Heart left ventricle (tissue), 16 donors: Measurements from ENCODE around the gene CD63. TPM values are rescaled to one million over a fixed set of nuclear protein-coding genes. Genes with fewer than 3 reads are reported as not detected.
A peak's percentile ranks its signal among the peaks of the same experiment; 100 is the strongest.

ENCODE experiments used
- ATAC-seq, 4 donors: fragments of 200-7000 bp; cut with Tn5 transposase; one replicate each; pipeline ENCODE4 v1.9.1; 2020 to 2022; ENCODE audit warnings: moderate library complexity in 4 of 4, mild to moderate bottlenecking in 3 of 4, moderate number of reproducible peaks in 1 of 4
- DNase-seq, 5 donors: peaks; one replicate each; pipeline ENCODE4 v3.0.0-alpha.2; 2020
- H3K27ac ChIP-seq, 12 donors: fragments of 200-600 bp; sonication (generic) in 4 of 12; one replicate each; pipeline versions ENCODE4 v1.5.0 to v1.8.0; 2016 to 2022; ENCODE audit warnings: mild to moderate bottlenecking in 2 of 12
- H3K27me3 ChIP-seq, 9 donors: fragments of 200-600 bp; sonication (generic) in 2 of 9; one replicate each; pipeline versions ENCODE4 v1.5.1 to v1.8.0; 2016 to 2022; ENCODE audit warnings: mild to moderate bottlenecking in 3 of 9
- H3K36me3 ChIP-seq, 9 donors: fragments of 200-600 bp; sonication (generic) in 2 of 9; one replicate each; pipeline versions ENCODE4 v1.5.0 to v1.8.0; 2018 to 2022; ENCODE audit warnings: mild to moderate bottlenecking in 2 of 9
- H3K4me1 ChIP-seq, 12 donors: fragments of 200-600 bp; sonication (generic) in 4 of 12; one replicate each; pipeline versions ENCODE4 v1.5.0 to v1.8.0; 2016 to 2022; ENCODE audit warnings: mild to moderate bottlenecking in 3 of 12
- H3K4me3 ChIP-seq, 12 donors: fragments of 200-600 bp; sonication (generic) in 4 of 12; one replicate each; pipeline versions ENCODE4 v1.5.0 to v1.8.0; 2017 to 2022; ENCODE audit warnings: mild to moderate bottlenecking in 9 of 12, moderate library complexity in 4 of 12
- H3K9me3 ChIP-seq, 12 donors: fragments of 200-600 bp; sonication (generic) in 4 of 12; one replicate each; pipeline versions ENCODE4 v1.5.0 to v1.8.0; 2016 to 2022; ENCODE audit warnings: mild to moderate bottlenecking in 1 of 12
- CTCF ChIP-seq, 12 donors: fragments of 200-600 bp; sonication (generic) in 4 of 12; IDR thresholded peaks; one replicate each; pipeline versions ENCODE4 v1.5.0 to v1.8.0; 2018 to 2022; ENCODE audit warnings: antibody characterized with exemption in 12 of 12, mild to moderate bottlenecking in 5 of 12
- POLR2A ChIP-seq, 2 donors: fragments of 450-650 bp; IDR thresholded peaks; one replicate each; pipeline ENCODE4 v1.6.1; 2017; ENCODE audit warnings: antibody characterized with exemption in 2 of 2, mild to moderate bottlenecking in 2 of 2, moderate library complexity in 2 of 2
- WGBS, 4 donors: extraction: QIAGEN DNeasy Blood & Tissue Kit in 2 of 4; methylation state at CpG; one replicate each; pipeline versions ENCODE4 v1.1.5 to v1.1.7; 2013 to 2018; 5-methylcytosine and 5-hydroxymethylcytosine counted together
- intact Hi-C, 10 donors: fragments of 100-400 bp; cut with DNase I; formaldehyde crosslinking; loops; one replicate each; pipeline versions ENCODE4 v1.11.1 to v1.14.2; 2022
- polyA plus RNA-seq, 2 donors: library from polyadenylated mRNA; stranded (reverse); fragments of 200-250 nt; gene quantifications; one replicate each; pipeline ENCODE4 v1.2.3, GENCODE V29; 2013
- total RNA-seq, 9 donors: library from RNA; depleted of rRNA in 2 of 9; stranded (reverse); fragments of >200 nt in 2 of 9; fragmentation: NEBNext Ultra II Directional in 3 of 9; extraction: Animal tissue kit (Norgen Biotek cat#: 25700) in 3 of 9; gene quantifications; one replicate each; pipeline versions ENCODE4 v1.1.0 to v1.2.4, GENCODE V29; 2016 to 2023
- donor health status: ischemic (EF 13 %, LVEDD 7.1; RV severe dilation, severe dysfunction).
- donor health status: healthy with polysubstance abuse.
- donor health status: DM: no; HTN: yes; CAD: no.
- donor health status: DM: no; HTN: no; CAD: no.
- donor health status: ischemic (EF 25% LVEDD 6.9; RV normal size, moderate dysfunction).
- donor health status: ischemic (EF 25% LVEDD 5.7; RV mildly dilated, moderate dysfunction).
- donor health status: healthy.
- donor health status: DM: yes; HTN: yes; CAD: no.
- donor health status: ischemic (EF 35%, LVEDD 5.7; RV mildly dilated, moderate dysfunction).
- donor health status: nonischemic (EF 11% LVEDD 7.7; RV severe dilation, severe dysfunction).
- donor health status: DM: yes; HTN: yes; CAD: no.
- donor health status: PGD.
- donor health status: ischemic (EF 29% LVEDD 5.4; RV normal size, mild dysfunction).
- donor health status: nonischemic (EF 23%, LVEDD 6.1; RV moderate dilation, normal function).

The CD63 gene
- total and polyA plus RNA-seq, 11 donors: 475 to 2,790 (median 865) TPM

DNA sequence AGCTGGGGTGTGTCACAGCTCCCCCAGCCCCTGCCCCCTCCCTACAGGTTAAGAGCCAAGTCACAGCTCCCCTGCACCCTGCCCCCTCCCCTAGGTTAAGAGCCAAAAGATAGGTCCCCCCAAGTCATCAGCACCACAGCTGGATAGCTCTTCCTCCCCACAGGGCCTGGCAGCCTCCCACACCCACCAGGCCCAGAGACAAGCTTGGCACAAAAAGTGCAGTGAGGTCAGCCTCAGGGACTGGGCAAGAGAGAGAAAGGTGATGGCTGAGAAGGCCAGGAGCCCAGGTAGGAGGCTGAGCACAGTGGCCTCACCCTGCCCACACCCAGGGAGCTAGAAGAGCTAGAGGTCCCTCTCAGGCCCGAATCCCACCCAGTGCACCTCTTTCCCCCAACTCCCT lies 29.8 kb downstream of the CD63 start:
- TF ChIP-seq CTCF (IDR thresholded peaks at IDR 0.05) (no peak), POLR2A (IDR thresholded peaks at IDR 0.05) (no peak)
- intact Hi-C loops: no loop called here
- Histone ChIP-seq H3K9me3 (no peaks in the 10 kb centered on the region), H3K4me1 (peaks cover 0 to 49% (median 24%) of the 10 kb centered on the region in 12 donors), H3K36me3 (peaks cover 0 to 76% (median 39%) of the 10 kb centered on the region in 9 donors), H3K27ac (peak overlapping the region in 6 of 12 donors; percentile 1 to 99 (median 36)), H3K4me3 (no peak overlapping the region), H3K27me3 (no peaks in the 10 kb centered on the region)
- no peak for ATAC-seq
- no peak for DNase-seq
- WGBS, 4 donors: 75 to 92% (median 83%) methylated on average over 1 of the region's 1 CpG

- DNase-seq (no peak), ATAC-seq (no peak)
- intact Hi-C loops: no loop called here
- peak overlapping the region in 2 of 12 donors; percentile 58 to 99 for H3K27ac ChIP-seq
- H3K36me3 ChIP-seq: peaks cover 0 to 82% (median 45%) of the 10 kb centered on the region in 9 donors
- no peak for TF ChIP-seq CTCF (IDR thresholded peaks at IDR 0.05)
- peaks cover 0 to 44% (median 23%) of the 10 kb centered on the region in 12 donors for H3K4me1 ChIP-seq
- no peaks in the 10 kb centered on the region for H3K9me3 ChIP-seq
- no peak overlapping the region for H3K4me3 ChIP-seq
- H3K27me3 ChIP-seq: no peaks in the 10 kb centered on the region
- 88 to 92% (median 91%) methylated on average over 9 to 16 of the region's 16 CpGs for WGBS, 4 donors
These were observed 30.4 kb downstream of the CD63 start for GRCh38 chr12:55698241-55698955.

DNA sequence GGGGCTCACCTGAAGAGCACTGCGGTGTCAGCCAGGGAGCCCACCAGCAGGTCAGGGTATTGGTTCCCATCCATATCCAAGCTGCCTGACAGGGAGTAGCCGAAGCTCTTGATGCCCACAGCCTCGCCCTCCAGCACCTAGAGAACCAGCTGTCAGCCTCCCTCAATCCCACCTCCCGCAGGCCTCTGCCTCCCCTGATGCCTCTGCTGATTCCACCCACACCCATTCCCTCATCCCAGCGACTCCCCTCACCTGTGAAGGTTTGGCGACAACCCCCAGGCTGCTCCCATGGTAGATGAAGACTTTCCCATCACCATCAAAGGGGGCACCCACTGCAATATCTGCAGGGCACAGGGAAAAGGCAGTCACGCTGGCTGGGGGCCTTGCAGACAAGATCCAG lies 31.1 kb downstream of the CD63 start:
- Histone ChIP-seq H3K36me3 (peaks cover 0 to 87% (median 52%) of the 10 kb centered on the region in 9 donors), H3K9me3 (no peaks in the 10 kb centered on the region)
- 89 to 93% (median 91%) methylated on average over 7 of the region's 7 CpGs for WGBS, 4 donors

More for the DNA sequence above, 31.1 kb downstream of the CD63 start:
- Histone ChIP-seq H3K27me3 (no peaks in the 10 kb centered on the region), H3K4me1 (peaks cover 0 to 37% (median 21%) of the 10 kb centered on the region in 12 donors), H3K4me3 (no peak overlapping the region), H3K27ac (peak overlapping the region in 1 of 12 donors; percentile 99)
- DNase-seq (no peak), ATAC-seq (no peak)
- no peak for TF ChIP-seq POLR2A (IDR thresholded peaks at IDR 0.05)
- no peak for TF ChIP-seq CTCF (IDR thresholded peaks at IDR 0.05)
- intact Hi-C loops: no loop called here
